HG03342 (cell line): Measurements from ENCODE around the gene ZC3H12A.
A peak's percentile ranks its signal among the peaks of the same experiment; 100 is the strongest.

Experiments used
- ATAC-seq: cut with Tn5 transposase; IDR thresholded peaks from one replicate; pipeline ENCODE4 v1.9.1; 2021; ENCODE audit warnings: mild to moderate bottlenecking, moderate library complexity; ENCODE audit not compliant: unreplicated experiment

Gene ZC3H12A

DNA sequence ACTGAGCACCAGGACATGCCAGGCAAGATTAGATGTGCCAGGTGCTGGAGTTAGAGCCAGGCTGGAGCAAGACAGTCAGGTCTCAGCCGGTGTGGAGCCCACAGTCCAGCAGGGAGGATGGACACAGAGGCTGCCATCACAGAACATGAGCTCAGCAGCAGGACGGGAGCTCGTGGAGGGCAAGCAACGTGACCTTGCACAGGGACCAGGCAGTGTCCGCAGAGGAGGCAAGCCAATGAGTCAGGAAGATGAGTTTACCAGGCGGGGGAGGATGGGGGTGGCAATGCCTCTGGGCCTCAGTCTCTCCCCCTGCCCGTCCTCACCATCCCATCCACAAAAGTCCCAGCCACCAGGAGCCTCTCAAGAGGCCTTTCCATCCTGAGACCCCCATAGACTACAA lies 20.7 kb upstream of the ZC3H12A start:
- no peak for ATAC-seq

DNA sequence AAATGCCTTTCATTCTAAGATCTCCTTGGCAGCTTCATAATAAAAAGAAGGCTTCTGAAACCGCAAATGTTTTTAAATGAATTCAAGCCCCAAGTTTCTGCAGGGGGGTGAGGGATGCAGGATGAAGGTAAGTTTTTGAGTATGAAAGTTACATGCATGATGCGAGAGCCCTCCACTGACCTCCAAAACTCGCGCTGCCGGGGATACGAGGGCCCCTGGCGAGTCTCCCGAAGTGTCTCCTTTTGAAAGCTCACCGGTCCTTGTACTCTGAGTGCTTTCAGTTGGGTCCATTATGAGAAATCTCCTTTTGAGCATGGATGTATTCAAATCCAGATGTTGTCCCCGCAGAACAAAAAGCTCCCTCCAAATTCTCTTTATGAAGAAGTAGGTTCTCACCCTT lies 18.9 kb upstream of the ZC3H12A start:
- no peak for ATAC-seq

DNA sequence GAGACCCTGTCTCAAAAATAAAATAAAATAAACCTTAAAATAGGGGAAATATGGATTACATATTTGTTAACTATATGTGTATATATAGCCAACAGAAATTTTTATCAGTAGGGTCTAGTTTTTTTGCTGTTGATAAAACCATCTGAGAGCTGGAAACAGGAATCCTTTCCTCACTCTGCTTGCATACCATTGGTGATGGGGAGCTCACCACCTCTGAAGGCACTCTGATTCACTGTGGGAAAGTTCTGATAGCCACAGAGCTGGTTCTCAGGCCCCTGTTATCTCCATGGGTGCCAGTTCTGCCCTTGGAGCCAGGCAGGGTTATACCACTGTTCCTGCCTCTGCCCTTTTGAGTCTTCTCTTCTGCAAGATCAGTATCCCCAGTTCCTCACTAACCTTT lies 17.8 kb upstream of the ZC3H12A start:
- ATAC-seq = no peak

DNA sequence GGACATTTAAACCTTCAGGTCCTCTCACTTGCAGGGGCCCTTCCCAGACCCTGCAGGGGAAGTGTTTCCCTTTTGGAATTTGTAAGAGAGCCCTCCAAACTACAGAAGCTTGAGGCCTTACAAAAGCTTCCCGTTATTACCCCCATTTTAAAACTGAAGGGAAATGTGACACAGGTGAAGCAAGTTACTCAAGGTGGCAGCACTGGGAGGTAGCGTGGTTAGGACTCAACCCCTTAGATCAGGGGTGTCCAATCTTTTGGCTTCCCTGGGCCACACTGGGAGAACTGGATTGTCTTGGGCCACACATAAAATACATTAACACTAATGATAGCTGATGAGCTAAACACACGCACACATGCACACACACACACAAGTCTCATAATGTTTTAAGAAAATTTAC lies 15.8 kb upstream of the ZC3H12A start:
- ATAC-seq = no peak

DNA sequence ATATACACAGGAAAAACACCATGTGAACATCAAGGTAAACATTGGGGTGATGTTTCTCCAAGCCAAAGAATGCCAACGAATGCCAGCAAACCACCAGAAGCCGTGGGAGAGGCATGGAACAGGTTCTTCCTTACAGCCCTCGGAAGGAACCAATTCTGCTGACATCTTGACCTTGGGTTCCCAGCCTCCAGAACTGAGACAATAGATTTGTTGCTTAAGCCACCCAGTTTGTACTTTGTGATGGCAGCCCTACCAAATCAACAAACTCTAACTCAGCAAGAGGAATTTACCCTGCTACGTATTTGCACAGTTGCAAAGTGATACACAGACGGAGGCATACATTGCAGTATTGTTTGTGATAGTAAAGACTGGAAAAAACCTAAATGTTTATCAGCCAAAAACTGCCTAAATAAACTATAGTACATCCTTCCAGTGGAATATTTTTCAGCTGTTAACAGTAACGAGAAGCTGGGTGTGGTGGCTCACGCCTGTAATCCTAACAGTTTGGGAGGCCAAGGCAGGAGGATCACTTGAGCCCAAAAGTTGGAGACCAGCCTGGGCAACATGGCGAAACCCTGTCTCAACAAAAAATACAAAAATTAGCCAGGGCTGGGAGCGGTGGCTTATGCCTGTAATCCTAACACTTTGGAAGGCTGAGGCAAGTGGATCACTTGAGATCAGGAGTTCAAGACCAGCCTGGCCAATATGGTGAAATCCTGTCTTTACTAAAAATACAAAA lies 12.5 kb upstream of the ZC3H12A start:
- ATAC-seq = no peak

DNA sequence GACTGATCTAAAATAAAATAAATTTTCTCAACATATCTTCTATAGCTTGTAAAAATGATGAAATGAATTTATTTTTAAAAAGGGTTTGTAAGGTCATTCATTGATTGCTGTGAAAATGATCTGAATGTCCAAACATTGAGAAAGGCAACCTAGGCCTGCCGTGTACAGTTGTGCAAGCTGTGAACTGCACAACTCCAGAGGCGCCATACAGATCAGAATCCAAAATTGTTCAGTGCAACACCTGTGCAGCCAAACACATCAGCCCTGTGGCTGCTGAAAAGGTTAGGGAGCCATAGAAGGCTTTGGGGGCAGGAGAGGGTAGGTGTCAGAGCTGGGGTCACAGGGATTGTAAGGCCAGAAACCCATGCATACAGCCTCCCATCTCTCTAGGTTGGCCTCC lies 9.9 kb upstream of the ZC3H12A start:
- ATAC-seq = no peak

DNA sequence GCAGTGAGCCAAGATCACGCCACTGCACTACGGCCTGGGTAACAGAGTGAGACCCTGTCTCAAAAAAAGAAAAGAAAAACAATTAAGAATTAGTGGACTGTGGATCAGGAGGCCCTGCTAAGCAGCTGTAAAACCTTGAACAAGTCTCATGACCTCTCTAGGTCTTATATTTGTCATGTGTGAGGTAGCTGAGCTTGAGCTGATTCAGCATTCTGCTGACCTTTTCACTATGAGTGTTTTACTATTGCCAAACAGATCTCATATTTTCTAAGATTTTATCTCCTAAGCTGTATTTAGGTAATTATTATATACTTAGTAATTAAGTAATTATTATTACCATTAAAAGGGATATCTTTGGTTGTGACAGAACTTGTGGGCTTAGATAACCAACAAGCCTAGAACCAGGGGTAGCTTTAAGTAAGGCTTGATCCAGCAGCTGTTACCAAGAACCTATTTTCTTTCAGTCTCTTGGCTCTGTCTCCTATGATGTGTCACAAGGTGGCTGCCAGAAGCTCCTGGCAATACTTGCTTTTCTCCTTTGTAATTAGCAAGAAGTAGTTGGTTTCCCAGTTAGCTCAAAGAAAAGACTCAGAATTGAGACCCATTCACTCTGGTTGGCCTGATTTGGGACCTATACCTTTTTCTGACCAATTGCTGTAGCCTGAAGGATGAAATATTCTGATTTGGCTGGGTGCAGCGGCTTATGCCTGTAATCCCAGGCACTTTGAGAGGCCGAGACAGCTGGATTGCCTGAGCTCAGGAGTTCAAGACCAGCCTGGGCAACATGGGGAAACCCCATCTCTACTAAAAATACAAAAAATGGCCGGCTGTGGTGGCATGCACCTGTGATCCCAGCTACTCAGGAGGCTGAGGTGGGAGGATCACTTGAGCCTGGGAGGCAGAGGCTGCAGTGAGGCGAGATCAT lies 8.5 kb upstream of the ZC3H12A start:
- ATAC-seq = no peak

DNA sequence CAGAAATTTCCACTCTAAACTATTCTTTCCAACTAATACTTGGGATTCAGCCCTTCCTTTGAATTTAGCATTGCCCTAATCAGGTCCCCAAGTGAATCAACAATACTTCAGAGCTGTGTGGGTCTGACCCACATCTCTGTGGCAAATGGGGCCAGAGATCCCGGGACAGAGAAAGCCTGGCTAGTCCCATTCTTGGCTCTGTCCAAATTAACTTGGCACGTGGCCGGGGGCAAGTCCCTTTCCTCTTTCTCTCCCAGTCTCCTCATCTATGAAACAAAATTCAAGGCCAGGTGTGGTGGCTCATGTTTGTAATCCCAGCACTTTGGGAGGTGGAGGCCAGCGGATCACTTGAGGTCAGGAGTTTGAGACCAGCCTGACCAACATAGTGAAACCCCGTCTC lies 6.3 kb upstream of the ZC3H12A start:
- no peak for ATAC-seq

DNA sequence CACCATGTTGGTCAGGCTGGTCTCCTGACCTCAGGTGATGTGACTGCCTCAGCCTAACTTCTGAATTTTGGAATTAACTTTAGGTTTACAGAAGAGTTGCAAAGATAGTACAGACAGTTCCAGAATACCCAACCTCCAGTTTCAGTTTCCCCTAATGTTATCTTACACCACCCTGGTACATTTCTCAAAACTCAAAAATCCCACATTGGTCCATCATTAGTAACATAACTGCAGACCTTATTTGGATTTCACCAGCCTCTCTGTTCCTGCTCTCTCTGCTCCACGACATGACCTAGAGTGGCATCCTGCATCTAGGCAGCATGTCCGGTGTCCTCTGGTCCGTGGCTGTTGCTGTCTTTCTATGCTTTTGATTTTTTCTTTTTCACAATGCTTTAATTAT lies 5.0 kb upstream of the ZC3H12A start:
- ATAC-seq = no peak

DNA sequence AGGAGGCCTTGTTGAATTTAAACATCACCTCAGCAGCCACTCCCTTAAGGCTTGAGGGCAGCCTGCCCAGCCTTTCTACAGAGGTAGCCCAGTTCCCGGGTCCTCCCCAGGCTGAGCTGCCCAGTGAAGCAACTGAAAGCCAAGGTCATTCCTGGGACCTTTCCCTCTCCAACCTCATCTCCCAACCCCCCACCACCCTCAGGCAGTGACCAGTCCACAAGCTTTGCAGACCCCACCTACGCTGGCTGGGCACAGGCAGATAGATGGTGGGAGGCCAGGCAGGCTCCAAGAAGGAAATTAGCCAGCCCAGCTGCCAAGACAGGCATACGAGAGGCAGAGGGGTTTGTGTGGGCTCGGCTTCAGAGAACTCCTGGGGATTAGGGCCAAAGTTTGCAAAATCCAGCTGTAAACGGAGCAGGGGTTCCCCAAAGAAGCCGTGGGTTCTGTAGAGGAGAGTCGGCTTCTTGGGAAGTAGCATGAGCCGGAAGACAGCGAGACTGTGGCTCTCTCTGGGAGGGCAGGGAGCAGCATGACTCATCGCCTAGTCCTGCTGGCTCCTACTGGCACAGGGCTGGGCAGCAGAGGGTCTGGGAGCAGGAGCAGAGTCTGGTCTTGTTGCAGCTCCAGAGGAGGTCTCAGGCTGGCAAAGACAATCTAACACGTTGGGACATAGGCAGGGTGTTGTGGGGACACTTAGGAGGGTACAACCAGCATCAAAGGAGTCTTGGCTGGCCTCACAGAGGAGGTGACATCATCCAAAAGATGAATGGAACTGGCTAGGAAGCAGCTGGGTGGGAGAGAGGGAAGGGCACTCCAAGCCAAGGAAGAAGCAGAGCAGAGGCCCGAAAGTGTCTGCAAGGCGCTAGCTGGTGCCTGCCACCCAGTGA lies 2.8 kb upstream of the ZC3H12A start:
- ATAC-seq = no peak

DNA sequence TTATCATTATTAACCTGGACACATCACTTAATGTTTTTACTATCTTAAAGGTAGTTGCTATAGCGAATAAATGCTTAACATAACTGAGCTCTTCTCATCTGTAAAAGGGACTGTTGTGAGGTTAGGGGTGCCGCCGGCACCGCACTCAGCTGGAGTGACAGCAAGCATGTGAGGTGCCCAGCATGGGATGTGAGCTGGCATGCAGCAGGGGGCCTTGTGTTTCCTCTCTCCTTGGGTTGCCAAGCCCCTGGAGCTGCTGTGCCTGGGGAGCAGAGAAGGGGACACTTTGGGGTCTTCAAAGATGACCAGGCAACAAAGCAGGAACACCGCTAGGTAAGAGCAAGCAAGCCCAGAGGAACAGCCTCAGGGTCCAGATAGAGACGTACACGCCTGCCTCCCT lies 2.1 kb upstream of the ZC3H12A start:
- no peak for ATAC-seq

DNA sequence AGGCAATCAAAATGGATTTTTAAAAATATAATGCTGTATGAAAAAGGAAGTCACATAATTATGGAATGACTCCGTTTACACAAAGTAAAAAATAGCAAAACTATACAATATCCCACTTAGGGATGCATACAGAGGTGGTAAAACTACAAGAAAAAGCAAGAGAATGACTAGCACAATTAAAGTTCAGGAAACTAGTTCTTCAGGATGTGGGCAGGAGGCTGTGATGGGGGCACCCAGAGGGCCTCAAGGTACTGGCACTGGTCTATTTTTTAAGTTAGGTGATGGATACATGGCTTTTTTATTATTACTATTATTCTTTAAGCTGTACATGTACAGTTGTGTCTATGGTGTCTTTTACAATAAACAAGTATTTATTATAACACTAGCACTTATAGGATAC lies 1.4 kb upstream of the ZC3H12A start:
- ATAC-seq = no peak

DNA sequence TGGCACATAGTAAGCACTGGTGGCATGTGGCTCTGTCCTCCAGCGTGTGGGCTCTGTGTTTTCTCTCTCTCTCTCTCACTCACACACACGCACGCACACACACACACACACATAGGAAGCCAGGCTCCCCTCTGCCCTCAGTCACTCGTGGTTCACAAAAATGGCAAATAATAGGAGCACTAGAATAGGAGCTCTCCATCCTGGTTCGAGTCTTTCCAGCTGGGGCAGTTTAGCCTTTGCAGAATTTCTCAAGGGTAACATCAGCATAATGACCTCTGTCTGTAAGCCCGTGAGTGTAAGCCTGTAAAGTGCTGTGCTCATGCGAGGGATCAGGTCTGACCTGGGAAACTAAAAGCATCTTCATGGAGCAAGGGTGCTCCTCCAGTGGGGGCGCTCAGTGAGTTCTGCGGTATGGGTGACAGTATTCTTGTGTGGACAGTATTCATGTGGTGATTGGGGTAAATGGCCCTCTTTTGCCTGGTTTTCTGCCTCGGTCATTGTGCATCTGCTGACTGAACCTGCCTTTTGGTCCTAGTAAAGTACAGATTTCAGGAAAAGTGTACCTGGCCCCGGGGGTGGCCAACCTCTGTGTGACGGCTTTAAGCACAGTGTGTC lies 842 bp upstream of the ZC3H12A start:
- no peak for ATAC-seq

DNA sequence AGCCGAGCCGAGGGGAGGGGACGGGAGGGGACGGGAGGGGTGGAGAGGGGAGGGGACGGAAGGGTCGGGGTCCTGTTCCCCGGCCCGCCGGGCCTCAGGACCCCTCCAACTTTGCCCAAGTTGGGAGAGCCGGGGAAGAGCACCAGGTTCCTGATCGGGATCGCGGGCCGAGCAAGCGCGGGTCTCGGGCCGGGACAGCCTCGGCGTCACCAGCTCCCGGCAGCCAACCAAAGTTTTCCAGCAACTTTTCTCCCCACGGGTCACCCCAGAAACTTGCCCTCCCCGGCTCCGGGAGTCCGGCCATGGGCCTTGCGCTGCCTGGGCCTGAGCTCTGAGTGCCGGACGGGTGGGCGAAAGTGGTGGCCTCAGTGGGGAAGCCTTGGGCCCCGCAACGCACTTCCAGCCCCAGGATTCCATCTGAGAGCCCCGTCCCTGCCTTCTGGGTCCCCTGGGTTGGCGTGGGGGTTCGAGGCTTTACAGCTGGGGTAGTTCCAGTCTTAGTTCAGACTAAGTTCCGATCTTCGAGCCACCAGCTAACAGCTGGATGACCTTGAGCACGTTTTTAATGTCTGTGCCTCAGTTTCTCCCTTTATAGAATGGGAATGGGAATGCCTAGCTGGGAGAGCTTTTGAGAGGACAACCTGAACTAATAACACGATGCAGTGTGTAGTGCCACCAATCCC lies 458 bp downstream of the ZC3H12A start:
- ATAC-seq = no peak

DNA sequence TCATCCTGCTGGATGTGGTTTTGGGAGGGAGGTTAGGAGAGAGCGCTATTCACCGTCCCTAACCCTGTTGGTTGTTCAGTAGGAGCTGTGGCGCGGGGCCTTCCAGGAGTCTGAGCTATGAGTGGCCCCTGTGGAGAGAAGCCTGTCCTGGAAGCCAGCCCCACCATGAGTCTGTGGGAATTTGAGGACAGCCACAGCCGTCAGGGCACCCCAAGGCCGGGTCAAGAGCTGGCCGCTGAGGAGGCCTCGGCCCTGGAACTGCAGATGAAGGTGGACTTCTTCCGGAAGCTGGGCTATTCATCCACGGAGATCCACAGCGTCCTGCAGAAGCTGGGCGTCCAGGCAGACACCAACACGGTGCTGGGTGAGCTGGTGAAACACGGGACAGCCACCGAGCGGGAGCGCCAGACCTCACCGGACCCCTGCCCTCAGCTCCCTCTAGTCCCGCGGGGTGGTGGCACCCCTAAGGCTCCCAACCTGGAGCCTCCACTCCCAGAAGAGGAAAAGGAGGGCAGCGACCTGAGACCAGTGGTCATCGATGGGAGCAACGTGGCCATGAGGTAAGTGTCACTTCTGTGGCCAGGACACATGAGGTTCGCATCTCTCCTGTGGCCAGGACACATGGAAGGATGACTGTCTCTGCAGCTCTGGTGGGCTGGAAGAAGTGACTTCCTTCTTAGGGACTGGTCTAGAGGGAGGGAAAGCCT lies 1.2 kb downstream of the ZC3H12A start:
- no peak for ATAC-seq

DNA sequence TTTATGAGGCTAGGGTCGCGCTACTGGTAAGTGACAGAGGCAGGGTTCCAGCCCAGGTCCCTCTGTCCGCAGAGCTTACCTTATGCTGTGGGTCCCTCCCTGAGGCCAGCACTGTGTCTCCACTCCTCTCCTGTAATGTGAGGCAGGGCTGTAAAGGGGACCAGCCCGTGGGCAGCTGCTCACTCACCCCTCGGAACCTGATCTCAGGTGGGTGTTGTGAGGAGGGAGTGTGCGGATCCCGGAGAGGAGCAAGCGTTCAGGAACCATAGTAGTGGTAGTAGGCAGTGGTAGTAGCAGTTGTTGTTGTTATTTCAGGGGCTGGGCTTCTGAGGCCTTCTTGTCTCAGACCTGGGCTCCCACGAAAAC lies 1.7 kb downstream of the ZC3H12A start:
- ATAC-seq = no peak

DNA sequence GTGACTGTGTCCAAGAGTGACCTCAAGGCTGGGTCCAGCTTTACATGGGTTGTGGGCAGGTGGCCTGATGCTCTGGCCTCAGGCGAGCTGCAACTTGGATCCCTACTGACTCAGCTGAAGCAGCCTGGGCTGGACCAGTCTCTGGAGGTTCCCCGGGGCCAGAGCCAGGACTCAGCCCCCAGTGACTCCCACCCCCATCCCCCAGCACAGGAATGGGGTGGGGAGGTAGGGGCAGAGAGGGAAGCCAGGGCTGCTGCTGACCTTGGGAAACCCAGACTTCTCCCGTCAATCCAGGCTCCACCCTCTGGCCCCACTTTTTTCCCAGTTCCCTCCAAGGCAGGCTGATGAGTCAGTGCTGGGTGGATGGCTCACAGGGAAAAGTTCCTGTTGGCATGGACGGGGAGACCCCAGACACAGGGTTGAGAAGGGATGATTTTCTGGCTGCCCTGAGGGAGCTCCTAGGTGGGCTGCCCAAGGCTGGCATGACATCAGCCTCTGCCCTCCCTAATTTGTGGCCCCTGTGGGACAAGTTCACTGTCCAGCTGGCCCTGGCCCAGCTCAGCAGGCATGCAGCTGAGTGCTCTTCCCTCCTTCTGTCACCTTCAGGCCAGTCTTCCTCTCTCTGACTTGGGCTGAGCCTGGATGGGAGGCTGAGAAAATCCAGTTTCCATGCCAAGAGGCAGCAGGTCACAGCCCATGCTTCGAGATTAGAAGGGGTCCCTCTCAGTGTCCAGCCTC lies 2.2 kb downstream of the ZC3H12A start:
- no peak for ATAC-seq

DNA sequence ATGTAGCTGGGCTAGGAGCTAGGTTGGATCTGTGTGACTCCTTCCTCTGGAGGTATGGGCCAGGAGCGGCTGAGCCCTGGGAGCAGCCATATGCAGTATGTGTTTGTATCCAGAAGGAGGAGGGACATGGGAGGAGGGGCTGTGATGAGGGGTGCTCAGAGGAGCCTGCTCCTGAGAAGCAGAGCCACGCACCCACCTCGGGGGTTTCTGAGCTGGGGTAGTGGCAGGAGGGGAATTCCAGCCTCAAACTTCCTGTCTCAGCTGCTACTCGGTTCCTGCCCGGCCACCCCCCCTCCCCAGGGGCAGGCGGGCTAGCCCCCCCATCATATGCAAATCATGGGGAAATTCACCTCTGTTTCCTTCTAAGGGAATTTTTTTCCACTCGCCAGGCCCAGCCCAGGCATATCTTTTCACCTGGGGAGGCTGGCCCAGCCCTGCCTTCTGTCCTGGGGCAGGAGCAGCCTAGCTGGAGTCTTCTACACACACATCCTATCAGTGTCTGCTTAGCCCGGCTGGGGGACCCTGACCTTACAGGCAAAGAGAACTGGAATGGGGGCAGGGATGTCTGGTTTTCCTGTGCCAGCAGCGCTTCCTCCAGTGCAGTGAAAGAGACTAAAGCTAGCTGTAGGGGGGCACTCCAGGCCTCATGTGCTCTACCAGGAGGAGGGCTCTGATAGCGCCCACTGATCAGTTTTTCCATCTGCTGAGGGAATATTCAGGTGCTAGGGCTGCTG lies 3.0 kb downstream of the ZC3H12A start:
- ATAC-seq = peak; percentile 39
